ENCODE results near the gene CFAP119. TPM values are rescaled to one million over a fixed set of nuclear protein-coding genes. Genes with fewer than 3 reads are reported as not detected.

Gene CFAP119
- total and polyA plus RNA-seq, 10 of the 15 experiments (the other 5 are each of a cell fraction or from before 2014, with no cell fraction given), result 2.2 to 9.4 (median 4.3) TPM

- TF ChIP-seq CHD4 (IDR thresholded peaks at IDR 0.05) (no peak), NR2F1 (conservative IDR thresholded peaks at IDR 0.05) (no peak), PKNOX1 (IDR thresholded peaks at IDR 0.05) (no peak), STAT3 (IDR thresholded peaks at IDR 0.05; ENCODE audit: low read depth, low read length) (no peak), SIN3A (IDR thresholded peaks at IDR 0.05; ENCODE audit: low read depth, low read length) (no peak)
Measured at GRCh38 chr16:30764086-30764485, 2.2 kb upstream of the CFAP119 start (continued).

- peaks cover 9% of the 10 kb centered on the region for H3K4me1 ChIP-seq (ENCODE audit: control insufficient read depth, insufficient read depth, low read length)
- no peaks in the 10 kb centered on the region for H4K20me1 ChIP-seq (ENCODE audit: control insufficient read depth, insufficient read depth)
- H3K4me2 ChIP-seq (ENCODE audit: control insufficient read depth, insufficient read depth), result peak overlapping the region; percentile 95
- in situ Hi-C loops (cut with MboI), result loop anchor here (25.0 kb wide), 1 partner anchor 1124 kb away; no protein-coding TSS in a partner anchor
- intact Hi-C loops (cut with micrococcal nuclease; ENCODE audit: unreplicated experiment), result loop anchor here (5.0 kb wide), 2 partner anchors 106 to 159 kb away; partner anchors contain the start of genes FBRS and FBXL19
- no peak for FAIRE-seq
- H3K27me3 ChIP-seq (replicated peaks in 1 of 2; ENCODE audit: control insufficient read depth in 2 of 2, insufficient read depth in 2 of 2, low read length in 1 of 2), result no peaks in the 10 kb centered on the region
- 82% methylated on average over 15 of the region's 15 CpGs for WGBS (ENCODE audit: insufficient coverage, insufficient replicate concordance, low lambda C conversion rate, missing lambda C conversion rate)
- RAD21 ChIA-PET (ENCODE audit: unreplicated experiment), result interaction anchor here (0.7 kb wide), 1 partner anchor 260 kb away, joined by 3 read pairs; no protein-coding TSS in a partner anchor
- peak overlapping the region; percentile 83 for H3K4me3 ChIP-seq
- H3K9me3 ChIP-seq (replicated peaks; ENCODE audit: control insufficient read depth, insufficient read depth, low read length), result no peaks in the 10 kb centered on the region
- POLR2A ChIA-PET, result interaction anchor here (0.6 to 1.0 kb wide), 6 partner anchors 12 to 329 kb away, joined by 3 to 4 read pairs (median 4); partner anchors contain the start of genes FBXL19 and PHKG2
- peak overlapping the region; percentile 74; the same call in 1 of the 2 replicates for H3K27ac ChIP-seq (ENCODE audit: control insufficient read depth, insufficient read depth)
- H3K9ac ChIP-seq (ENCODE audit: control insufficient read depth, insufficient read depth, low read length), result peak overlapping the region; percentile 84
- SMC1A ChIA-PET (ENCODE audit: uncharacterized antibody, unreplicated experiment), result no interaction called here
- no peak for ATAC-seq
- peaks cover 22 to 27% of the 10 kb centered on the region in 2 experiments; a peak in 3 of 4 replicates for H3K36me3 ChIP-seq (ENCODE audit: control insufficient read depth in 2 of 2, insufficient read depth in 2 of 2, low read length in 1 of 2)
- H3K79me2 ChIP-seq (ENCODE audit: control insufficient read depth, insufficient read depth, low read length), result peaks cover 15% of the 10 kb centered on the region
- no peak overlapping the region for H2AFZ ChIP-seq (ENCODE audit: control insufficient read depth, low read depth, low read length)
- DNase-seq (ENCODE audit: low read depth, low spot score), result no peak
- no TSS peak for BruUV-seq (replicated peaks)
- CTCF ChIA-PET, result interaction anchor here (0.8 to 1.1 kb wide), 2 partner anchors 9 to 52 kb away, joined by 4 read pairs; no protein-coding TSS in a partner anchor
- TF ChIP-seq PAX5 (IDR thresholded peaks at IDR 0.05; ENCODE audit: borderline replicate concordance, low read depth, low read length), result no peak
- TF ChIP-seq NKRF (conservative IDR thresholded peaks at IDR 0.05), result no peak
- TF ChIP-seq NFXL1 (IDR thresholded peaks at IDR 0.05; ENCODE audit: borderline replicate concordance), result no peak
- no peak for TF ChIP-seq ZBED1 (IDR thresholded peaks at IDR 0.05; ENCODE audit: borderline replicate concordance)
- TF ChIP-seq ZZZ3 (IDR thresholded peaks at IDR 0.05; ENCODE audit: control insufficient read depth, insufficient read length, low read depth), result no peak
- no peak for TF ChIP-seq YY1 (IDR thresholded peaks at IDR 0.05; ENCODE audit: low read depth, low read length)
- no peak for TF ChIP-seq POLR2AphosphoS5 (IDR thresholded peaks at IDR 0.05; ENCODE audit: low read length)
- TF ChIP-seq MTA3 (IDR thresholded peaks at IDR 0.05; ENCODE audit: borderline replicate concordance, low read length), result no peak
- TF ChIP-seq NFYB (IDR thresholded peaks at IDR 0.05; ENCODE audit: insufficient read depth, low read depth, low read length), result no peak
- TF ChIP-seq PAX8 (IDR thresholded peaks at IDR 0.05), result no peak
- TF ChIP-seq KLF5 (IDR thresholded peaks at IDR 0.05; ENCODE audit: partially characterized antibody), result no peak
- TF ChIP-seq BCLAF1 (IDR thresholded peaks at IDR 0.05), result no peak
Measured at GRCh38 chr16:30762991-30763725, 1.3 kb upstream of the CFAP119 start.

All from GM12878 (cell line).